HG02759 (cell line): Measurements from ENCODE around the gene KIAA1755.

Experiments
- ATAC-seq: cut with Tn5 transposase; IDR thresholded peaks from one replicate; pipeline ENCODE4 v1.9.1; 2021; ENCODE audit warnings: mild to moderate bottlenecking, moderate library complexity; ENCODE audit not compliant: unreplicated experiment

KIAA1755 gene

DNA sequence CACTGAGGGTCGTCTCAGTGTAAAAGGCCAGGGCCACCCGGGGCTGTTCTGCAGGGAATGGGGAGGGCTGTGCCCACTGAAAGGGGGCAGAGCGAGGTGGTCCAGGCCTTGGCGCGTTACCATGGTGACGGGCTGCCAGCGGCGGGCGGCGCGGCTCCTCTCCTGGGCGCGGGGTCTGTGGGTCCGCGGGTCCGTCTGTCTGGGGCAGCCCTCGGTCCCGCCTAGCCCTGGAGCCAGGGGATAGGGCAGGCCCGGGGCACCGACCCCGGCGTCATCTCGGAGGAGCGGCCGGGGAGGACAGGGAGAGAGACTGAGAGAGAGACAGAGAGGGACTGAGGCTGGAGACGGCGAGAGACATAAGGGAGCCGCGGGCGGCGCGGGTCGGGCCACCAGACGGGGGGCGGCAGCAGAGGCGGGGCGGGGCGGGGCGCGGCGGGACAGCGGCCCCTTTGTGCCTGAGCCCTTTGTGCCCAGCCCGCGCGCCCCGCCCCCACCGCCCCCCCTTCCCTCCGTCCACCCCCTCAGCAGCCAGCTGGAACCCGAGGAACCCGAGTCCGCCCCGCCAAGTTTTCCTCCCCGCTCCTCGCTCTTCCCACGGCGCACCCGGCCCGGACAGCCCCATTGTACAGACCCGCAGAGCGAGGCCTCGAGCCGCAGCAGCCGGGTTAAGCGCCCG, at the start of gene KIAA1755:
Gene KIAA1755 (minus strand): TSS at position 358 of the 676 bp plus-strand sequence. CDS start 235 bp downstream, at position 123.
- ATAC-seq: no peak

DNA sequence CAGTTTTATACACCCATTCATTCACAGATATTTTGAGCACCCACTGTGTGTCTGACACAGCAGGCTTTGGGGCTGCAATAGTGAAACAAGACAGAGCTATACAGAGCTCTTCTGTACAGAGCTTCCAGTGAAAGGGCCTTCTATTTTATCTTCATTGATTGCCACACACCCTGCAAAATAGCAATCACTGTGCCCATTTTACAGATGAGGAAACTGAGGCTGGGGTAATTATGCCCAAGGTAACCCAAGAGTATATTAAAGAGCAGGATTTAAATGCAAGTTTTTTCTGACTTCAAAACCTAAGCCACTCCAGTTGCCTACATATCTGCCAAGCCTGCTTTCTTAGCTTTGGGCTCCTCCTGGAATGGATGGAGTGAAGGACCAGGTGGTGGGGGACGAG, 47.9 kb upstream of the KIAA1755 start:
- no peak for ATAC-seq

GRCh38 chr20:38308047-38308438, 47.5 kb upstream of the KIAA1755 start:
- ATAC-seq: no peak

DNA sequence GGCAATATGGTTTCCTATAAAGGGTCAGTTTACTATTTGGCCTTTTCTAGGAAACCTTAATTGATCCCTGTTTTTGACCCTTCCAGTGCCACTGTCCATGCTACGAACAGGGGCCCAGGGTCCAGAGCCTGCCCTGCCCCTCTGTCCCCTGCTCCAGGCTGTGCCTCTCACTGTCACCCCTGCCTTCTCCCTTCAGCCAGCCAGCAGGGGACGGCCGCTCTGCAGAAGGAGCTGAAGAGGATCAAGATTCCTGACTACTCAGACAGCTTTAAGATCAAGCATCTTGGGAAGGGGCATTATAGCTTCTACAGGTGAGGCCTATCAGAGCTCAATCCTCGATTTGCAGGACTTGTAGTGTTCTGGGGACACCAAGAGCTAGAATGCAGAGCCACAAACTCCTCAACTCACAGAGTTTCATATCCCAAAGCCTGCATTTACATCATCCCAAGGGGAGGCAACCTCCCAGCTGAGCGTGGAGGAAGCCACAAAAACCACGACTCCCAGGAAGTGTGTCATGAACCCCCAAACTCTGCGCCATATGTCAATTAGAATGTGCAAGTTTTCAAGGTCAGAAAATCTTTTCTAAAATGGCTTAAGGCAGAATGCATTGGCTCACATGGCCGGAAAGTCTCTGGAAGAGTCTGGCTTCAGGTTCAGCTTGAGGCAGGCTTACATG, 47.0 kb upstream of the KIAA1755 start:
- no peak for ATAC-seq

DNA sequence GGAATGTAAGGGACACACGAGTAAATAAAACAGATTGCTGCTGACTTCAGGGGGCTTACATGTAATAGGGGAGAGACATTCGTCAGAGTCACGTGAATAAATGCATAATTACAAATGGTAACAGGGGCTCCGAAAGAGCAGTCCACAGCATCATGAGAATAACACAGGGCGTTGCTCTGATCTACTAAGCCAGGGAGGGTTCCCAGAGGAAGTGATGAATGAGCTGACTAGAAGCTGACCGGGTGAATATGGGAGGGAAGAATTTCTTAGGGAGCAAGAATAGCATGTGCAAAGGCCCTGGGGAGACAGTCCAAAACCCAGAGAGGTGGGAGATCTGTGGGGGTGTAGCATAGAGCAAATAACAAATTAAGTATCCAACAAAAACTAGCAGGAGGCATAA, 45.8 kb upstream of the KIAA1755 start:
- no peak for ATAC-seq

DNA sequence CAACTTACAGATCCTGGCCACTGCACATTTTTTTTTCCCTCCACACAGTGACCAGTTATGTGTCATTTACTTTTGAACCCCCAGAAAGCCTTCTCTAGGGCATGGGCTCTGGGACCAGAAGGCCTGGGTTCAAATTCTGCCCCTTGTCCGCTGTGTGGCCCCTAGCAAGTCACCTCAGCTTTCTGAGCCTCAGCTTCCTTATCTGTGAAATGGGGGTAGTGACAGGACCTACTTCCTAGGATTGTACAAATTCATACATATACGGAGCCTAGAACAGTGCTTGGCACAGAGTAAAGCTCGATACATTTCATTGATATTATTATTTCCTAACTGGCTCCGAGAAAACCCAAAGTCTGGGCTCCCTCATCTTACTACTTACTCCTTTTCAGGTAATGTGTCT, 45.0 kb upstream of the KIAA1755 start:
- no peak for ATAC-seq

DNA sequence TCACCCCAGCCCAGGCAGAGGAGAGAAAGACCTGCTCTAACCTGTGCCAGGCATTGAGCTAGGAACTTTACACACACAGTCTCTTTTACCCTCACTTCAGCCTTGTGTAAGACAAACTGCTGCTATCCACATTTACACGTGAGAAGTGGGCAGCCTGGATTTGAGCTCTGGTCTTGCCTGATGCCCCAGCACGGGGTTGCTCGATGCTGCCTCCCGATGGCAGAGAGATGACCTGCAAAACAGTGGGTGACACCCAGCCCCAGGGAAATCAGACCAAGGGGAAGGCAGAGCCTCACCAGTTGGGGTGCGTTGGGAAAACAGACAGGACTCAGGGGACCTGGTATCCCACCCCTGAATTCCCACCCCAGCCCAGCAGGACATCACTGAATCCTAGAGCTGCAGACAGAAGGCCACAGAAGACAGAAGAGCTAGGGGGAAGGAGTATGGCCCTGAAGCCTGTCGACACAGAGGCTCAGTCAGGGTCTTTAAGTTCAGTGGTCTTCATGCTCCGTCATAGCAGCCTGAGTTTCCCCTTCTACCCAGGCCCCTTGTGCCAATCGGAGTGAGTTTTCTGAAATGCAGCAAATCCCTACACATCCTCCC, 44.4 kb upstream of the KIAA1755 start:
- no peak for ATAC-seq

- no peak for ATAC-seq
Measured at GRCh38 chr20:38303908-38304379, 43.4 kb upstream of the KIAA1755 start, which contains the start of gene BPI. Gene BPI, plus strand, starts transcription at chr20:38304156. Its CDS starts 68 bp downstream, at chr20:38304224.

GRCh38 chr20:38302786-38303185, 42.3 kb upstream of the KIAA1755 start:
- no peak for ATAC-seq

- ATAC-seq: no peak
Measured at GRCh38 chr20:38301309-38301708, 40.8 kb upstream of the KIAA1755 start.

GRCh38 chr20:38300438-38300837, 39.9 kb upstream of the KIAA1755 start:
- no peak for ATAC-seq

GRCh38 chr20:38299963-38300362, 39.4 kb upstream of the KIAA1755 start:
- no peak for ATAC-seq

GRCh38 chr20:38298768-38299288, 38.3 kb upstream of the KIAA1755 start:
- no peak for ATAC-seq

DNA sequence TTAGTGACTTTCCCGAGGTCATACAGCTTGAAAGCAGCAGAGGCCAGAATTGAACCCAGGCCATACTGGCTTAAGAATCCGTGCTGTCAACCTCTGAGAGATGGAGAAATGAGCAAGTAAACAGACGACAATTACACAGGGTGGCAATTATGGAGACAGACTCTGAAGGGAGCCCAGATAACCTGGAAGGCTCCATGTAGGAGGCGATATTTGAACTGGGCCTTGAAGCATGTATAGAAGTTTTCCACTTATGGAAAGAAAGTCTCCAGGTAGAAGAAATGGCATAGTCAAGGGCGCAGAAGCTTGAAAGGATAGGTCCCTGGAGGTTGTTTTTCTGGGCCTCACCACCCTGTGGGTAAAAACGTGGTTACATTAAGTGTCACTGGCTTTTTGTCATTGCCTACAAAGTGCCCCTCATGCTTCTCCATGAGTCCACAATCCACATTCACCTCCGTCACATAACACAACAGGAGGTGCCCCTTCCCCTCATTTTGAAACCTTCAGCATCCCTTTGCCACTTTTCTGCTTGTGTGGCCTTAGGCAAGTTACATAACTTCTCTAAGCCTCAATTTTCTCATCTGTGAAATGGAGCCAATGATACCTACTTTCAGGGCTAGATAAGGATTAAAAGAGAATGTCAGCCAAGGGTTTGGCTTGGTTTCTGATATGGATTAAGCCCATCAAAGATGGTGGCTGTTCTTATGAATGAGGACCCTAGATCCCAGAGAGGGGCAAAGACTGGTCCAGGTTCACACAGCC, 37.6 kb upstream of the KIAA1755 start:
- ATAC-seq: no peak

DNA sequence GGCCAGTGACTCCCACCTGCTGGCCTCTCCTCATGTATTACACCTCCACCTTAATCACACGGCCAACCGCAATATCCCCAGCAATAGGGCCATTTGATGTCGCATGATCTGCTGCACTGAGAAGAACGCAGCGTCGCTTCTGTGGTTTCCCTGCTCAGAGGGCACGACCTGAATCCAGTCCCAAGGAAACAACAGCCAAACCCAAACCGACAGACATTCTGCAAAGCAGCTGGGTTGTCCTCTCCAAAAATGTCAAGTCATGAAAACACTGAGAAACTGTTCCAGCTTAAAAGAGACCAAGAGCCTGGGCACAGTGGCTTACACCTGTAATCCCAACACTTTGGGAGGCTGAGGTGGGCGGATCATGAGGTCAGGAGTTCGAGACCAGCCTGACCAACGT, 35.9 kb upstream of the KIAA1755 start:
- no peak for ATAC-seq

DNA sequence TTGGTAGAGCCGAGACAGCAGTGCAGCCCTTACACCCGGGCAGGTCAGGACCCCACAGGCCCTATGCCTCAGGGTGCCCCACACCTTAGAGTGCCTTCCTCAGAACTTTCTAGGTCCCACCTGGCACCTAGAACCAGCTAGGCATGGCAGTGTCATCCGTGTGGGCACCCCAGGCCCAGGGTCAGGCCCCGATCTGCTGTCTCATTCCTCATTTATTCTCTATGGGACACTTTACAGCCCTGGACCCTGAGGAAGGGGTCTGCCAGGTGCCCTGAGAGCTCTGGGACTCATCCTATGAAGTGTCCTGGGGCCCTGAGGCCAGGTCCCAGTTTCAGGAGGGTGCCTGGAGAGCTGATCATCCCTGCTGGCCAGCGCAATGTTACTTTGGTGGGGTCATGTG, 35.3 kb upstream of the KIAA1755 start:
- ATAC-seq: no peak

- ATAC-seq: no peak
Measured at GRCh38 chr20:38294076-38294591, 33.6 kb upstream of the KIAA1755 start.

GRCh38 chr20:38293491-38294065, 33.0 kb upstream of the KIAA1755 start:
- no peak for ATAC-seq

DNA sequence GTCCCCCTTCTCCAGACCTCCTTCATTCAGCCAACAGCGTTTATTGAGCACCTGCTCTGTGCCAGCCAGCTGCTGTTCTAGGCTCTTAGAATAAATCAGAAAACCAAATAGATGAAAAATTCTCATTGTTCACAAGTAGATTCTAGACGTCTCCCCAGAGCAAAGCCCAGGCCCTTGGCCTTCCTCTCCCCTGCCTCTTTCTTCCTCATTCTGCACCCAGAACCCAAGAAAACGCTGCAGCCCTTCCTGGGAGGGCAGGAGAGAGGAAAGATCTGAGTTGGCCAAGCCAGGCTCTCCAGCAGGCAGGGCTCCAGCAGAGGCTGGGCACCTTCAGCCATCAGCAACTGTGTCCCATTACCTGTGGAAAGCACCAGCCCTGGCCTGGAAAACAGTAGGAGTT, 31.4 kb upstream of the KIAA1755 start:
- ATAC-seq: no peak
